GM18502 (cell line): Measurements from ENCODE around the gene KANSL1L.
"Not testable (repeated sequence)": the region's sequence is repeated elsewhere in the genome, so short reads cannot be mapped to it uniquely, and the experiment has no call there.

Source experiments
- ATAC-seq: cut with Tn5 transposase; IDR thresholded peaks from one replicate; pipeline ENCODE4 v1.9.1; 2021; ENCODE audit warnings: mild to moderate bottlenecking; ENCODE audit not compliant: unreplicated experiment, poor library complexity

The KANSL1L gene

DNA sequence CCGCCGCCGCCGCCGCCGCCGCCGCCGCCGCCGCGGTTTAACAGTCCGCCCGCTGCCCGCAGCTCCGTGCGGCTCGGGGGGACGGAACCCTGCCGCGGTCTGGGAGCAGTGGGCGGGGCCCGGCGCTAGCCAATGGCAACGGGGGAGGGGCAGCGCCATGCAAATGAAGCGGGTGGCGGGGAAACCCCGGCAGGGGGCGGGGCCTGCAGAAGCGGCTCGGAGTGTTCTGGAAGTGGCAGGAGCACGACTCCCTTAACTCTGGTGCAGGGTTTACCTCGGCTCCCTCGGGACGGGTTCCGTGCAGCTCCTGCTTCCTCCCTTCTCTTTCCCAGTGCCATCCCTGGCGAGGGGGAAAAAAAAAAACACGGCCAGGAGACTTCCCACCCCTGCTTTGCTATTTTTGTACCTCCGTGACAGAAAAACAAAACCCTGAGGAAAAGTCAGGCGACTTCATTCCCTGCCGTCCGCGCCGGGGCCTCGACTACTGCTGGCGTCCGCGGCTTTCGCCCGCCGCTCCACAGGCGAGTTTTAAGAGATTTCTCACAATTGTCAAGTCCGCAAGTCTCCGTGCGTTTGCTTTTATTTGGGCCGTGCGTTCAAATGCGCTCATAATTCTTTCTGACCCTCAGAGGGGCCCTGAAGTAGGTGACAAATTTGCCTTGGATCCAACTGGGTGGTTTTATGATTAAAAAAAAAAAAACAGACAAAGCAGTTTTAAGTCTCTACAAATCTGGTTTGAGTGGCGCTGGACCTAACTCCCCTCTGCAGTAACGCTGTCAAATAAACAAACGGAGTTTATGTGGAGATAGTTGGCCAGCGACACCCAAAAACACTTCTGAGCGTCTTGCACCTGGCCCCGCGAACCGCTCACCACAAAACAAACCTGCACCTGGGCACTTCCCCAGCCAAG lies at the start of gene KANSL1L:
KANSL1L (minus strand) TSS at position 101 of the 910 bp plus-strand sequence. CDS start 16,827 bp downstream, outside the sequence.
- ATAC-seq: peak; percentile 72

- ATAC-seq: no peak
Measured at GRCh38 chr2:210215120-210215519, 43.9 kb upstream of the KANSL1L start.

DNA sequence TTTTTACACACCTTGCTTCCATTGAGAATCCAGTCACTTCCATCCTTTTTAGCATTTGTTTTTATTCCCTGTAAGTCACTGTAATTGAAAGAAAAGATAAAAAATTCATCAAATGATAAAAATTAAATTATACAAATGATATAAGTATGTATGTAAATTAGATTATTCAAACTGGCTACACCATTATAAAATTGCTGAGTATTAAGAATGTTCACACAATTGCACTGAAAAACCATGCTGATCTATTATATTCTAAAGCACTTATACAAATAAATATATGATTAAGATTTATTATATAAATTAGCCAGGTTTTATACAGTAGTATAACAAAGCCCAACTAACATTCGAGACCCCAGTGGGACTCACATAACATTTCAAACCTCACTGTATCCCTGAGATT lies 39.0 kb upstream of the KANSL1L start:
- no peak for ATAC-seq

- ATAC-seq: no peak
Measured at GRCh38 chr2:210207929-210208328, 36.7 kb upstream of the KANSL1L start.

- no peak for ATAC-seq
Measured at GRCh38 chr2:210203558-210203957, 32.3 kb upstream of the KANSL1L start.

DNA sequence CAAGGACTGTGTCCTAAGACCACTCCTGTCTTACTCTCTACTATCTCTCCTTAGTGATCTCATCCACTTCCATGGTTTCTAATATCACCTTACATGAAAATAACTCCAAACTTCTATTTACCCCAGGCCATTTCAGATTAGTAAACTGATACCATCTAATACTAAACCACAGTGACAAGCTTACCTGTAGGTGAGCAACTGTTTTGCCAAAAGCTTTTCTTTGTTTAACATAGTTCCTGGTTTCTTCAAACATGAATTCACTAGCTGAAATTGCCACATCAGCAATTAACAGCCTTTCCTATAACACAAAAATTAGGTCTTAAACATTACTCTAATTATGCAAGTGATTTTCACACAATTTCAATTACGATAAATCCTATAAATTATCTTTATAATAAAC lies 31.9 kb upstream of the KANSL1L start:
- no peak for ATAC-seq

- ATAC-seq: no peak
Measured at GRCh38 chr2:210199854-210200253, 28.6 kb upstream of the KANSL1L start.

- peak; percentile 67 for ATAC-seq
Measured at GRCh38 chr2:210199186-210199765, 28.1 kb upstream of the KANSL1L start.

DNA sequence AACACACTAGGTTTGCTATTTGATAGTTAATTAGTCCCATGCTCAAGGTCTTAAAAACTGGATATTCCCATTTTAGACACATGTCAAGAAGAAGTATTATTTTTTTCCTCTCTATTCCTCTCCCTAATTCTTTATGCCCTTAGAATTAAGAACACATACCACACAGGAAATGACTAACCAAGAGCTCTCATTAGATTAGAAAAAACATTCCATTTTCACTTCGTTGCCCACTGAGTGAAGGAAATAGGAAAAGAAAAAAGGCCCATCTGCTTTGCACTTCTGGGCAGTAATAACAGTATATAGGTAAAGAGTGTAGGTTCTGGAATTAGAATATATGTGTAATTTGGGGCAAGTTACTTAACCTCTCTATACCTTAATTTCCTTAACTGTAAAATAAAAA lies 27.1 kb upstream of the KANSL1L start:
- no peak for ATAC-seq

GRCh38 chr2:210197720-210198119 lies 26.5 kb upstream of the KANSL1L start:
- no peak for ATAC-seq

GRCh38 chr2:210195101-210195852 lies 24.1 kb upstream of the KANSL1L start:
- ATAC-seq: peak; percentile 57

- ATAC-seq: no peak
Measured at GRCh38 chr2:210190345-210190744, 19.1 kb upstream of the KANSL1L start.

- no peak for ATAC-seq
Measured at GRCh38 chr2:210189452-210190138, 18.4 kb upstream of the KANSL1L start.

DNA sequence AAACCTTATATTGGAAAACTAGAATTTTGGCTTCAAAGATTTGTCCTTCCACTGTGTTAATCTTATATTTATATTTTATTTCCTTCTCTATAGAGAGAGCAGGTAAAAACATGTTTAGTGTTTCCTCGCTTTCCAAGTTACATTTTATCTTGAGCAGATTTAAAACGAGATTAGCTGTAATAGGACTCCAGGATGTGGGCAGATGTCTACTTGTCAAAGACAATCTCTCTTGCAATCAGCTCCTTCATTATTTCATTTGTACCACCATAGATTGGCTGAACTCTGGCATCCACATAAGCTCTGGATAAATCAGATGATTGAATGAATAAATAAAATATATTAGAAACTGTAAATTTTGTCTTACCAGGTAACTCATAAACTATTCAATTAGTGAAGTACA lies 17.5 kb upstream of the KANSL1L start:
- ATAC-seq: no peak

DNA sequence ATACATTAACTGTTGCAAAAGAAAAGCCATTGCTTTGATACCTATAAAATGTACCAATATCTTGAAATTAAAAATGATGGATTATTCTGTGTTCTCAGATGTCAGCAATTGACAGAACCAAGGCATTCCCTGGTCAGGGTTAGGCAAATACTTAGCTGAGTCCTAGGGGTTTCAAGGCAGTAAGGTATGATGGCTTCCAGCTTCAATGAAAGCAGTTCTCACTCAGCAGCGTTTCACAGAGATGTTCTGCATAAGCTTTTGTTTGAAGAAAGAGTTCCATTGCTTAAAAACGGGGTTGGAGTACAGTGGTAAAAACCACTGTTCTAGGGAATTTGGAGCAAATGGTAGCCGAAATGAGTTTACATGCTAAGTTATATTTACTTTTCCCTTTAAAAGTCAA lies 17.0 kb upstream of the KANSL1L start:
- ATAC-seq: no peak

DNA sequence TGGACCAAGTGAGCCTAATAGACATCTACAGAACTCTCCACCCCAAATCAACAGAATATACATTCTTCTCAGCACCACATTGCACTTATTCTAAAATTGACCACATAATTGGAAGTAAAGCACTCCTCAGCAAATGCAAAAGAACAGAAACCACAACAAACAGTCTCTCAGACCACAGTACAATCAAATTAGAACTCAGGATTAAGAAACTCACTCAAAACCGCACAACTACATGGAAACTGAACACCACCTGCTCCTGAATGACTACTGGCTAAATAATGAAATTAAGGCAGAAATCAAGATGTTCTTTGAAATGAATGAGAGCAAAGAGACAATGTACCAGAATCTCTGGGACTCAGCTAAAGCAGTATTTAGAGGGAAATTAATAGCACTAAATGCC lies 12.7 kb upstream of the KANSL1L start:
- ATAC-seq: not testable (repeated sequence)

- not testable (repeated sequence) for ATAC-seq
Measured at GRCh38 chr2:210181606-210182088, 10.4 kb upstream of the KANSL1L start.

DNA sequence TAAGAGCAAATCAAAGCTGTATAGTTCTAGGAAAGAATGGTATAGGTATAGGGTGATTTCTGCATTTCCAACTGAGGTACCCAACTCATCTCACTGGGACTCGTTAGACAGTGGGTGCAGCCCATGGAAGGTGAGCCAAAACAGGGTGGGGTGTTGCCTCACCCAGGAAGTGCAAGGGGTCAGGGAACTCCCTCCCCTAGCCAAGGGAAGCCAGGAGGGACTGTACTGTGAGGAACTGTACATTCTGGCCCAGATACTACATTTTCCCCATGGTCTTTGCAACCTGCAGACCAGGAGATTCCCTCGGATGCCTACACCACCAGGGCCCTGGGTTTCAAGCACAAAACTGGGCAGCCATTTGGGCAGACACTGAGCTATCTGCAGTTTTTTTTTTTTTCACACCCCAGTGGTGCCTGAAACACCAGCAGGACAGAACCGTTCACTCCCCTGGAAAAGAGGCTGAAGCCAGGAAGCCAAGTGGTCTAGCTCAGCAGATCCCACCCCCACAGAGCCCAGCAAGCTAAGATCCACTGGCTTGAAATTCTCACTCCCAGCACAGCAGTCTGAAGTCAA lies 9.9 kb upstream of the KANSL1L start:
- ATAC-seq: not testable (repeated sequence)

- ATAC-seq: no peak
Measured at GRCh38 chr2:210180477-210180876, 9.3 kb upstream of the KANSL1L start.
